Ectodermal cell (in vitro differentiated cells): ENCODE measurements around the gene EBF4.
A peak's percentile ranks its signal among the peaks of the same experiment; 100 is the strongest.
"Not testable (repeated sequence)": the region's sequence is repeated elsewhere in the genome, so short reads cannot be mapped to it uniquely, and the experiment has no call there.

ENCODE experiments used
- H3K27ac ChIP-seq: 2 replicates; pipeline ENCODE4 v1.7.0; 2013; ENCODE audit warnings: mild to moderate bottlenecking, low read depth, low read length; ENCODE audit not compliant: insufficient read depth, poor library complexity, severe bottlenecking
- H3K27me3 ChIP-seq: 2 replicates; pipeline ENCODE4 v1.7.0; 2013; ENCODE audit warnings: mild to moderate bottlenecking, low read length; ENCODE audit not compliant: insufficient read depth, control insufficient read depth, poor library complexity, severe bottlenecking
- H3K36me3 ChIP-seq: one replicate; pipeline ENCODE4 v1.7.0; 2013; ENCODE audit warnings: low read length; ENCODE audit not compliant: control insufficient read depth, insufficient read depth
- H3K4me1 ChIP-seq: one replicate; pipeline ENCODE4 v1.7.0; 2013; ENCODE audit warnings: low read length; ENCODE audit not compliant: control insufficient read depth, insufficient read depth
- H3K4me3 ChIP-seq: 2 replicates; pipeline ENCODE4 v1.7.0; 2013; ENCODE audit warnings: low read depth, low read length, control low read depth; ENCODE audit not compliant: insufficient read depth
- H3K9me3 ChIP-seq: 2 replicates; pipeline ENCODE4 v1.7.0; 2013; ENCODE audit warnings: mild to moderate bottlenecking, low read length, moderate library complexity; ENCODE audit not compliant: control insufficient read depth
- WGBS, 2 experiments: methylation state at CpG; one replicate each; pipeline ENCODE4 v1.1.7; 2013; ENCODE audit warnings: missing lambda C conversion rate in 2 of 2; 5-methylcytosine and 5-hydroxymethylcytosine counted together

Gene EBF4

GRCh38 chr20:2801286-2801728, 108.7 kb downstream of the EBF4 start:
- Histone ChIP-seq H3K27ac (no peak overlapping the region), H3K36me3 (peaks cover 24% of the 10 kb centered on the region), H3K9me3 (no peaks in the 10 kb centered on the region), H3K4me3 (peak overlapping the region; percentile 79), H3K27me3 (peaks cover 56% of the 10 kb centered on the region), H3K4me1 (peaks cover 10% of the 10 kb centered on the region)
- WGBS, 2 experiments: 11 to 17% methylated on average over 13 of the region's 13 CpGs

GRCh38 chr20:2804041-2804828, 111.7 kb downstream of the EBF4 start:
- Histone ChIP-seq H3K27ac (no peak overlapping the region), H3K4me3 (no peak overlapping the region)
- WGBS, 2 experiments: 66 to 69% methylated on average over 16 of the region's 16 CpGs

GRCh38 chr20:2804852-2805688, 112.5 kb downstream of the EBF4 start:
- no peaks in the 10 kb centered on the region for H3K36me3 ChIP-seq
- WGBS, 2 experiments: 33 to 34% methylated on average over 49 of the region's 49 CpGs
- no peaks in the 10 kb centered on the region for H3K9me3 ChIP-seq
- H3K4me1 ChIP-seq: no peaks in the 10 kb centered on the region
- H3K27me3 ChIP-seq: peaks cover 67% of the 10 kb centered on the region
- no peak overlapping the region for H3K4me3 ChIP-seq
- no peak overlapping the region for H3K27ac ChIP-seq

More at GRCh38 chr20:2804041-2804828, 111.7 kb downstream of the EBF4 start:
- Histone ChIP-seq H3K36me3 (no peaks in the 10 kb centered on the region), H3K4me1 (peaks cover 6% of the 10 kb centered on the region), H3K9me3 (no peaks in the 10 kb centered on the region), H3K27me3 (peaks cover 67% of the 10 kb centered on the region)

DNA sequence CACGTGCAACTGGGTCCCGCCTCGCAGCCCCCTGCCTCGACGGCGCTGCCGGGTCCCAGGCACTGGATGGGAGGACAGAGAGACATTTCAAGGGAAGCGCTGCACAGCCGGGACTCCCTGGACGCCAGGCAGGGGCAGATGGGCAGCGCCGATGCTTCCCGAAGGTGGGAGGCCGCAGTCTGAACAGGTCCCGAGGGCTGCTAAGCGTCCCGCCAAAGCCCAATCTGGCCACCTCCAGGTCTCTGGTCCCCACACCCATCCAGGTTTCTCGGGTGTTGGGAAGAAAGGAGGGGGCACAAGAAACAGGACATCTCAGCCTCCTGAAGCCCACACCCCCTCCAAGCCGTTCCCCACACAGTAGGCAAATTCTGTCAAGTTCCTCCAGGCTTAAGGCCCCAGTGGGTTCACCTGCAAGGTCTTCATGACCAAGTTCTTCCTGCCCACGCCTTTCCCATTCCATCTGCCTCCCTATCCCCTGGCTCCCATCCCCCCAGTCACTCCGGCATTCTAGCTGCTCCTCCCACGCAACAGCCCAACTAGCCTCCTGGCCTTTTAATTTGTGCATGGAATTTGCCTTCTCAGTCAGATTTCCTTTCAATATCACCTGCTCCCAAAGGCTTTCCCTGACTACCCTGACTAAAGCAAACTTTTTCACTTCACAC, 113.2 kb downstream of the EBF4 start:
- no peaks in the 10 kb centered on the region for H3K4me1 ChIP-seq
- H3K9me3 ChIP-seq: no peaks in the 10 kb centered on the region
- H3K4me3 ChIP-seq: no peak overlapping the region
- H3K27ac ChIP-seq: no peak overlapping the region
- no peaks in the 10 kb centered on the region for H3K36me3 ChIP-seq
- peaks cover 66% of the 10 kb centered on the region for H3K27me3 ChIP-seq
- 62 to 64% methylated on average over 22 of the region's 22 CpGs for WGBS, 2 experiments

DNA sequence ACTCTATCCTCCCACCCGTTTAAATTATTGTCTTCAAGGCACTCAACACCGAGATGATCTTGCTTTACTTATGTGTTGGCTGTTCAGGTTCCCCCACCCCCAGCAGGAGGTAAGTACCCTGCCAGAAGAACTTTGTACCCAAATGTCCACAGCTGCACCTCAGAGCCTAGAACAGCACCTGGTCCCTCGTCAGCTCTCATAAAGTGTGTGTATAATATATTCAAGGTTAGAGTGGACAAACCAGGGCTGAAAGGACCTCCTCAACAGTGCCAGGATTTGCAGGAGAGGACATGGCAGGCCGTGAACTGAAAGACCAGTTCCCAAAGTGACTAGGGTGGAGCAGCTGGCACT, 113.7 kb downstream of the EBF4 start:
- Histone ChIP-seq H3K4me3 (no peak overlapping the region), H3K27ac (no peak overlapping the region), H3K9me3 (no peaks in the 10 kb centered on the region), H3K36me3 (no peaks in the 10 kb centered on the region), H3K27me3 (peaks cover 61% of the 10 kb centered on the region), H3K4me1 (no peaks in the 10 kb centered on the region)
- 70 to 81% methylated on average over 4 of the region's 4 CpGs for WGBS, 2 experiments

- peaks cover 54% of the 10 kb centered on the region for H3K27me3 ChIP-seq
- 90 to 92% methylated on average over 4 of the region's 4 CpGs for WGBS, 2 experiments
- H3K4me3 ChIP-seq: no peak overlapping the region
- H3K27ac ChIP-seq: no peak overlapping the region
- H3K9me3 ChIP-seq: no peaks in the 10 kb centered on the region
- H3K4me1 ChIP-seq: no peaks in the 10 kb centered on the region
- H3K36me3 ChIP-seq: no peaks in the 10 kb centered on the region
Measured at GRCh38 chr20:2807019-2807418, 114.4 kb downstream of the EBF4 start.

DNA sequence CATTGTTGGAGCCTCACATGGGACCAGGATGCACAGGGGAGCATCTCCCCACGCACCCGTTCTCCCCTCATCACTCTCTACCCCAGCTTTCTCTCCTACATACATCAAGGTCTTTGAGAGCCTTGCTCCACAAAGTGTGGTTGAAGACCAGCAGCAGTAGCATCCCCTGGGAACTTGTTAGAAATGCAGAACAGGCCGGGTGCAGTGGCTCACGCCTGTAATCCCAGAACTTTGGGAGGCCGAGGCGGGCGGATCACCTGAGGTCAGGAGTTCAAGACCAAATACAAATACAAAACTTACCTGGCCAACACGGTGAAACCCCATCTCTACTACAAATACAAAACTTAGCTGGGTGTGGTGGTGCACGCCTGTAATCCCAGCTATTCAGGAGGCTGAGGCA, 115.3 kb downstream of the EBF4 start:
- not testable (repeated sequence) for H3K36me3 ChIP-seq, H3K9me3 ChIP-seq, H3K4me3 ChIP-seq, H3K27ac ChIP-seq, H3K4me1 ChIP-seq
- H3K27me3 ChIP-seq: peaks cover 45% of the 10 kb centered on the region
- WGBS, 2 experiments: 88 to 92% methylated on average over 7 of the region's 9 CpGs

DNA sequence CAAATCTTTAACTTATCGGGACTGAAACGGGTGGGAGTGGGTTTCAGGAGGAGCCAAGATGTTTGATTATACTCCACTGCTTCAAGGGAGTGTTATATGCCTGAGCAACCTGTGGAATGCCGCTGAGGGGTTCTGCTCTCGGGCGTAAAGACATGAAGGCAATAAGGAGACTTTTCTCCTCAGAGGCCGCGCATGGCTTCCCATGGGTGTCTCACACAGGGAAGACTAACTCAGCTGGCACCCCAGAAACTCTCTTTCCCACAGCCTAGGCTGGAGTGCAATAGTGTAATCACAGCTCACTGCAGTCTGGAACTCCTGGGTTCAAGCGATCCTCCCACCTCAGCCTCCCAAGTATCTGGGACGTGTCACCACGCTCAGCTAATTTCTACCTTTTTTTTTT, 117.1 kb downstream of the EBF4 start:
- WGBS, 2 experiments: 87% methylated on average over 10 of the region's 10 CpGs
- peaks cover 28% of the 10 kb centered on the region for H3K27me3 ChIP-seq

More for the DNA sequence above, 117.1 kb downstream of the EBF4 start:
- H3K36me3 ChIP-seq: no peaks in the 10 kb centered on the region
- no peaks in the 10 kb centered on the region for H3K4me1 ChIP-seq
- no peak overlapping the region for H3K27ac ChIP-seq
- H3K9me3 ChIP-seq: no peaks in the 10 kb centered on the region
- H3K4me3 ChIP-seq: no peak overlapping the region
